HL-60 (cell line): ENCODE data around the gene ECE2.

ENCODE experiments used
- DNase-seq, 2 experiments: peaks; one replicate each; pipeline ENCODE4 v3.0.0-alpha.2; 2010 to 2020; ENCODE audit warnings: low read depth in 1 of 2, low spot score in 1 of 2
- H3K27ac ChIP-seq: fragments of 250-450 bp; sonication (Bioruptor Pico); replicated peaks from 2 replicates; pipeline ENCODE4 v1.5.1; 2020; ENCODE audit warnings: mild to moderate bottlenecking, moderate library complexity
- H3K27me3 ChIP-seq: fragments of 250-450 bp; sonication (Bioruptor Pico); 2 replicates; pipeline ENCODE4 v1.5.1; 2021; ENCODE audit warnings: mild to moderate bottlenecking, moderate library complexity; ENCODE audit not compliant: insufficient read depth, poor library complexity, severe bottlenecking
- H3K4me3 ChIP-seq: replicated peaks from 2 replicates; pipeline ENCODE4 v1.5.1; 2011; ENCODE audit warnings: mild to moderate bottlenecking, control low read depth, low read length; ENCODE audit not compliant: insufficient read depth
- CTCF ChIP-seq: IDR thresholded peaks from one replicate; pipeline ENCODE4 v1.5.1; 2011; ENCODE audit warnings: low read length, control low read depth, inconsistent platforms; ENCODE audit not compliant: insufficient read depth
- GABPA ChIP-seq: IDR thresholded peaks from 2 replicates; pipeline ENCODE4 v1.6.1; 2012; ENCODE audit warnings: low read depth
- POLR2AphosphoS5 ChIP-seq: IDR thresholded peaks from 2 replicates; pipeline ENCODE4 v1.6.1; 2012; ENCODE audit warnings: low read depth
- REST ChIP-seq: IDR thresholded peaks from 2 replicates; pipeline ENCODE4 v1.6.1; 2012; ENCODE audit warnings: low read depth; ENCODE audit not compliant: insufficient replicate concordance
- SPI1 ChIP-seq: IDR thresholded peaks from 2 replicates; pipeline ENCODE4 v1.6.1; 2012; ENCODE audit warnings: low read depth, mild to moderate bottlenecking, borderline replicate concordance

ECE2 gene

GRCh38 chr3:184229394-184230080 is 46.3 kb upstream of the ECE2 start, which contains the start of gene VWA5B2:
VWA5B2 (plus strand) TSS chr3:184229585; CDS start chr3:184230529, 944 bp downstream.
- Histone ChIP-seq H3K27ac (no peak within 1 kb of the TSS), H3K4me3 (no peak within 1 kb of the TSS), H3K27me3 (peaks cover 42% of the 10 kb centered on the region)
- TF ChIP-seq CTCF: no peak
- no peak for DNase-seq

- H3K27ac ChIP-seq: no peak overlapping the region
- DNase-seq: no peak
- H3K27me3 ChIP-seq: peaks cover 42% of the 10 kb centered on the region
- no peak overlapping the region for H3K4me3 ChIP-seq
- no peak for TF ChIP-seq CTCF
- no peak for TF ChIP-seq REST
- TF ChIP-seq POLR2AphosphoS5: no peak
- no peak for TF ChIP-seq GABPA
- TF ChIP-seq SPI1: no peak
Measured at GRCh38 chr3:184230081-184230602, 45.7 kb upstream of the ECE2 start.

- no peak for DNase-seq
- H3K4me3 ChIP-seq: no peak overlapping the region
- TF ChIP-seq SPI1 (no peak), GABPA (no peak), CTCF (no peak), POLR2AphosphoS5 (no peak), REST (no peak)
- peaks cover 42% of the 10 kb centered on the region for H3K27me3 ChIP-seq
- no peak overlapping the region for H3K27ac ChIP-seq
Measured at GRCh38 chr3:184230603-184231528, 45.0 kb upstream of the ECE2 start.
